ENCODE results near the gene PRMT1. TPM values are rescaled to one million over a fixed set of nuclear protein-coding genes. Genes with fewer than 3 reads are reported as not detected.
A peak's percentile ranks its signal among the peaks of the same experiment; 100 is the strongest.

PRMT1 gene
- total and polyA plus RNA-seq, 9 of the 15 experiments (the other 6 are each of a cell fraction or from before 2014, with no cell fraction given), result 13.3 to 464 (median 326) TPM

GRCh38 chr19:49643466-49643865 lies 33.6 kb upstream of the PRMT1 start (continued):
- no peak for TF ChIP-seq THRA (IDR thresholded peaks at IDR 0.05)
- no peak for TF ChIP-seq ZNF398 (CRISPR knock-in tag; IDR thresholded peaks at IDR 0.05)
- TF ChIP-seq NFIC (IDR thresholded peaks at IDR 0.05), result no peak
- peak in 1 of 2 experiments; percentile 14; a peak in 1 of 4 replicates for TF ChIP-seq FOXK2 (conservative IDR thresholded peaks at IDR 0.05 in 1 of 2, IDR thresholded peaks at IDR 0.05 in 1 of 2; ENCODE audit: low read depth in 2 of 2)
- no peak for TF ChIP-seq NELFE (IDR thresholded peaks at IDR 0.05; ENCODE audit: insufficient read depth, insufficient read length)
- TF ChIP-seq FOXO4 (CRISPR knock-in tag; IDR thresholded peaks at IDR 0.05), result no peak
- TF ChIP-seq BCL6 (CRISPR knock-in tag; IDR thresholded peaks at IDR 0.05), result no peak
- no peak for TF ChIP-seq NFIX (CRISPR knock-in tag; IDR thresholded peaks at IDR 0.05; ENCODE audit: low read depth)
- no peak for TF ChIP-seq XRCC5 (IDR thresholded peaks at IDR 0.05; ENCODE audit: low read depth, low read length)
- peak; percentile 55 for TF ChIP-seq MAX (CRISPR knock-in tag; IDR thresholded peaks at IDR 0.05)
- TF ChIP-seq HES1 (IDR thresholded peaks at IDR 0.05; ENCODE audit: low read depth), result no peak
- TF ChIP-seq BCOR (IDR thresholded peaks at IDR 0.05), result no peak
- no peak for TF ChIP-seq C11orf30 (IDR thresholded peaks at IDR 0.05; ENCODE audit: low read depth)
- peak in 1 of 2 experiments; percentile 58; a peak in 3 of 4 replicates for TF ChIP-seq MNT (conservative IDR thresholded peaks at IDR 0.05)
- TF ChIP-seq ETS2 (tag; IDR thresholded peaks at IDR 0.05; ENCODE audit: borderline replicate concordance, poor library complexity, severe bottlenecking), result no peak
- TF ChIP-seq MBD2 (IDR thresholded peaks at IDR 0.05; ENCODE audit: borderline replicate concordance, low read depth), result no peak
- no peak for TF ChIP-seq STAG1 (CRISPR knock-in tag; IDR thresholded peaks at IDR 0.05; ENCODE audit: borderline replicate concordance)
- 0 out of 2 replicates have a peak, but pooled peaks have one; percentile 39 for TF ChIP-seq SUPT5H (IDR thresholded peaks at IDR 0.05)
- TF ChIP-seq NBN (IDR thresholded peaks at IDR 0.05; ENCODE audit: low read depth), result no peak
- TF ChIP-seq HLTF (IDR thresholded peaks at IDR 0.05), result no peak
